Neural crest cell (in vitro differentiated cells): ENCODE results near the gene ELK4. TPM values are rescaled to one million over a fixed set of nuclear protein-coding genes. Genes with fewer than 3 reads are reported as not detected.

ENCODE experiments used
- DNase-seq: peaks from one replicate; pipeline ENCODE4 v3.0.0; 2021; ENCODE audit warnings: low read depth, mixed read lengths, low spot score
- H3K27ac Mint-ChIP-seq: one replicate; pipeline ENCODE4 v1.8.0; 2021; ENCODE audit warnings: mild to moderate bottlenecking, mixed read lengths; ENCODE audit not compliant: unreplicated experiment
- H3K27me3 Mint-ChIP-seq: 2 replicates; pipeline ENCODE4 v1.8.0; 2021; ENCODE audit warnings: low read depth, mild to moderate bottlenecking, mixed read lengths
- H3K36me3 Mint-ChIP-seq: 2 replicates; pipeline ENCODE4 v1.8.0; 2021; ENCODE audit warnings: low read depth, mild to moderate bottlenecking, mixed read lengths
- H3K4me1 Mint-ChIP-seq: 2 replicates; pipeline ENCODE4 v1.8.0; 2021; ENCODE audit warnings: mixed read lengths
- H3K4me3 Mint-ChIP-seq: one replicate; pipeline ENCODE4 v1.8.0; 2021; ENCODE audit warnings: mild to moderate bottlenecking, mixed read lengths
- H3K9me3 Mint-ChIP-seq: 2 replicates; pipeline ENCODE4 v1.8.0; 2021; ENCODE audit warnings: mixed read lengths
- total RNA-seq: library from RNA; stranded (reverse); gene quantifications from 2 replicates; pipeline ENCODE4 v1.2.1, GENCODE V29; 2021
- TF ChIP-seq, protein P1 (sequence below): fragments of 200-600 bp; sonication (generic); conservative IDR thresholded peaks from 2 replicates; pipeline ENCODE4 v1.5.0; 2021; ENCODE audit warnings: antibody characterized with exemption, mild to moderate bottlenecking

The ELK4 gene
- total RNA-seq, 1 donor from 2014 or later = 30.1 TPM

DNA sequence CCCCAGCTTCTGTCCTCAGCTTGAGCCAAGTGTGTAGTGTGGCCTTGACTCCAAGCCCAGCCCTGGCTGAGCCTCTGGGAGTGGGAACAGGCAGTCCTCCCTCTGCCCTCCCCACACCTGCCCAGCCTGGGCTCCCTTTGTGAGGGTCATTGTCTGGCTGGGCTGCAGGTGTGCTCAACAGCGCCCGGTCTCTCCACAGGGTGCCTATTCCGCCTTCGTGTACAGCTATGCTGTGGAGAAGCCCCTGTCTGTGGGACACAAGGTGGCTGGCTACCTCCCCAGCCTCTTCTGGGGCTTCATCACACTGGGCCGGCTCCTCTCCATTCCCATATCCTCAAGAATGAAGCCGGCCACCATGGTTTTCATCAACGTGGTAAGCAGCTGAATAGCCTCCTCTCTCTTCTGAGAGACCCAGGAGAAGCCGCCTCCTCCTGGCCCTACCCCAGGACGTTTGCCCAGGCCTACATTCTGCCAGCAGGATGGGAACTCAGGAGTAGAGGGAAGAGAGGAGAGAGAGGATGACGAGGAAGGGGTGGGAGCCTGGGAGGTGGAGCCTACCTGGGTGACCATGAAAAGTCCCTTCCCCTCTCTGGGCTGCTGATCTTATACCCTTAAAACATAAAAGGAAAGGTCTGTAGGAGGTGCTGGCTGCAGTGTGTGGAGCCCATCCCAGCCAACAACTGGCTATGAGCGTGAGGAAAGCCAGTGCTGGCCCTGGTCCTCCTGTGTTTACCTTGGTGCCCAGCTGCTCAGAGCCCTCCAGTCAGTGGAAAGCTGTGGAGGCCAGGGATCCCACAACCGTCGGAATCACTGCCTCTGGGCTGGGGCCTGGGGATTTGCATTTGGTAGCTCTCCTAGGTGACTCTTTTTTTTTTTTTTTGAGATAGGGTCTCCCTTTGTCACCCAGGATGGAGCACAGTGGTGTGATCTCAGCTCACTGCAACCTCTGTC lies 45.7 kb downstream of the ELK4 start:
- H3K4me3 Mint-ChIP-seq = no peak overlapping the region
- no peaks in the 10 kb centered on the region for H3K27me3 Mint-ChIP-seq
- TF ChIP-seq, protein P1, sequence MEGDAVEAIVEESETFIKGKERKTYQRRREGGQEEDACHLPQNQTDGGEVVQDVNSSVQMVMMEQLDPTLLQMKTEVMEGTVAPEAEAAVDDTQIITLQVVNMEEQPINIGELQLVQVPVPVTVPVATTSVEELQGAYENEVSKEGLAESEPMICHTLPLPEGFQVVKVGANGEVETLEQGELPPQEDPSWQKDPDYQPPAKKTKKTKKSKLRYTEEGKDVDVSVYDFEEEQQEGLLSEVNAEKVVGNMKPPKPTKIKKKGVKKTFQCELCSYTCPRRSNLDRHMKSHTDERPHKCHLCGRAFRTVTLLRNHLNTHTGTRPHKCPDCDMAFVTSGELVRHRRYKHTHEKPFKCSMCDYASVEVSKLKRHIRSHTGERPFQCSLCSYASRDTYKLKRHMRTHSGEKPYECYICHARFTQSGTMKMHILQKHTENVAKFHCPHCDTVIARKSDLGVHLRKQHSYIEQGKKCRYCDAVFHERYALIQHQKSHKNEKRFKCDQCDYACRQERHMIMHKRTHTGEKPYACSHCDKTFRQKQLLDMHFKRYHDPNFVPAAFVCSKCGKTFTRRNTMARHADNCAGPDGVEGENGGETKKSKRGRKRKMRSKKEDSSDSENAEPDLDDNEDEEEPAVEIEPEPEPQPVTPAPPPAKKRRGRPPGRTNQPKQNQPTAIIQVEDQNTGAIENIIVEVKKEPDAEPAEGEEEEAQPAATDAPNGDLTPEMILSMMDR = no peak
- DNase-seq = no peak
- no peaks in the 10 kb centered on the region for H3K9me3 Mint-ChIP-seq
- H3K27ac Mint-ChIP-seq = no peak overlapping the region
- peaks cover 12% of the 10 kb centered on the region for H3K4me1 Mint-ChIP-seq
- no peaks in the 10 kb centered on the region for H3K36me3 Mint-ChIP-seq

DNA sequence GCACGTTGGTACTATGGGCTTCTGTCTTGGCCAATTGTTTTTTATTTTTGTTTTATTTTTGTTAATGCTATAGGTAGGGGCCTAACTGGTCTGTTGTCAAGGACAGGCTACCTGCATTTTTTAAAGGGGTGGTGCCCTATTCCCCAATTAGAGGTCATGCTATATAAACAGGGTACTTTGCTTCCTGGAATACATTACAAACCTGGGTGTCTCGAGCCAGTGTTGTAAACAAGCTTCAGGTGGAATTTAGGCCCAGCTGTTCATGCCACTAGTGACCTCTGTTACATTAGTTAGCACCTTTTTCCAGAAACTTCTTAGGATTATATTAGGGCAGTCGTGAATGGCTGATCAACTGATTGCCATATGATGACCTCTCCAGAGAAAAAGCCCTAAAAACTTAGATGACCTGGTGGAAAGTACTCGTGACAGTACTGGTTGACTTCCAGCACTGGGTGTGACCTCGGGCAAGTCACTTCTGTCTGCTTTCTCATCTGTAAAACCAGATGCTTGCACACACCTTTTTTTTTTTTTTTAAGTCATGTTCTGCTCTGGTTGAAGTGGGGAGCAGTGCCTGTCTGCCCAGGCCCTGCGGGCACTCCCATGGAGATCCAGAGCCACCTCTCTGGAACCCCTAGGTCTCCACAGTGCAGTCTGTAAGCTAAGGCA lies 46.5 kb downstream of the ELK4 start:
- Mint-ChIP-seq H3K27ac (no peak overlapping the region), H3K4me1 (peaks cover 11% of the 10 kb centered on the region), H3K27me3 (no peaks in the 10 kb centered on the region), H3K9me3 (no peaks in the 10 kb centered on the region), H3K36me3 (no peaks in the 10 kb centered on the region), H3K4me3 (no peak overlapping the region)
- TF ChIP-seq, protein P1 = no peak
- DNase-seq = no peak

GRCh38 chr1:205584732-205585131 lies 47.1 kb downstream of the ELK4 start:
- DNase-seq = no peak
- Mint-ChIP-seq H3K36me3 (no peaks in the 10 kb centered on the region), H3K27ac (no peak overlapping the region), H3K9me3 (no peaks in the 10 kb centered on the region), H3K4me1 (peaks cover 5% of the 10 kb centered on the region), H3K27me3 (no peaks in the 10 kb centered on the region), H3K4me3 (no peak overlapping the region)
- TF ChIP-seq, protein P1 = peak; percentile 48

DNA sequence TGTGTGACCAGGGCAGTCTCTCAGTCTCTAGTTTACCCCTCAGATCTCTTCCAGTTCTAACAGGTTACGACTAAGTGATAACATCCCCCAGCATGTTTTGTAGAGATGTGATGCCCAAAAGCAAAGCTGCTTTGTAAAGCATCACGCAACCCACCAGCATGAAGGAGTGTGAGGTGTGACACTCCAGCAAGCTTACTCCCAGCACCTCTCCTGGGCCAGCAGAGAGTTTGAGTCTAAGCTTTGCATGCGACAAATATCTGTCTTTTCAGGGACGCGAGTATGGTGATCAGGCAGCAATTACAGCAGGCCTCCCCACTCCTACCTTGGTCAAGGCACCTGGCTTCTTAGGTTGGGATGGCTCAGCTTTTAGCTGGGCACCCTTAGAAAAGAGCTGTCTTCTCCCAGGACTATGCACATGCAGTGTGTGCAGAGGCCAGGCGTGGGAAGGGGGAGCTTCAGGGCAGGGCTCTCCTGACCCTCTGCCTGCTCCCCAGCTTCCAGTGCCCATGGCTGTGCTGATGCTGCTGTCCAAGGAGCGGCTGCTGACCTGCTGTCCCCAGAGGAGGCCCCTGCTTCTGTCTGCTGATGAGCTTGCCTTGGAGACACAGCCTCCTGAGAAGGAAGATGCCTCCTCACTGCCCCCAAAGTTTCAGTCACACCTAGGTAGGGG lies 48.2 kb downstream of the ELK4 start:
- peak overlapping the region; percentile 8 for H3K27ac Mint-ChIP-seq
- H3K4me3 Mint-ChIP-seq = no peak overlapping the region
- no peaks in the 10 kb centered on the region for H3K36me3 Mint-ChIP-seq
- H3K4me1 Mint-ChIP-seq = peaks cover 4% of the 10 kb centered on the region
- no peaks in the 10 kb centered on the region for H3K9me3 Mint-ChIP-seq
- no peaks in the 10 kb centered on the region for H3K27me3 Mint-ChIP-seq
- DNase-seq = no peak
- TF ChIP-seq, protein P1 = no peak

DNA sequence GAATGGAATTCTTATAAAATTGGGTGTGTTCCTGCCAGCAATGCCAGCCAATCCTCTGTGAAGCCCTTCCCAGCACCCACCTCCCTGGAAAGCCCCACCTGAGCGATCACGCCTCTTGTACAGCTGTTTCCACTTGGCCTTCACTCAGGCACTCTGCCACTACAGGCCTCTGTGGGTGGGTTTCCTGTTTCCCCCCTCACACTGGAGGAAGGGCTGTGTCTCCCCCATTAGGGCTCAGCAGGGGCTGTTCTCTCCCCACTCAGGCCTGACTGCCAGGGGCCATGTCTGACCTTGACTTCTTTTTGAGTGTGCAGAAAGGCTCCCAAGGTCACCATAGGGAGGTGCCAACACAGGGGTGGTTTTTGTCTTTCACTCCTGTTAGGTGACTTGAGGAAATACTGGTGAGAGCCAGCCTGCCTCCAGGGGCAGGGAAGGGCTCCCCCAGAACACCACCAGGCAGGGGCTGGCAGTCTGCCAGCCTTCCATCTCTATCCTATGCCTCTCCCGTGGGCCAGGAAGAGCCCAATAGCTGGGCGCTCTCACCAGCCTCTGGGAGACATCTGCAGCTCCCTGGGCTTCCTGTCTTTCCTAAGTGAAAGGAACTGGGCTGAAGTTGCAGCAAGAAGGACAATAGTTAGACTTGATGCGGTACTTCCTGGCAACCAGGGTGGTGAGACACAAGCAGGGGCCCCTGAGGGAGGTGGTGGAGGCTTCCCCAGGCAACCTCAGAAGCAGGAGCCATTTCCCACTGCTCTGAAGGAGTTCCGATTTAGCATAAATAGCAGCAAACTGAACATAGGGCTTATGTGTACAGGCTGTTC lies 49.1 kb downstream of the ELK4 start:
- H3K36me3 Mint-ChIP-seq = no peaks in the 10 kb centered on the region
- H3K4me1 Mint-ChIP-seq = peaks cover 4% of the 10 kb centered on the region
- peaks cover 8% of the 10 kb centered on the region for H3K27me3 Mint-ChIP-seq
- no peak overlapping the region for H3K4me3 Mint-ChIP-seq
- TF ChIP-seq, protein P1 = no peak
- H3K9me3 Mint-ChIP-seq = no peaks in the 10 kb centered on the region
- no peak for DNase-seq
- no peak overlapping the region for H3K27ac Mint-ChIP-seq
